HepG2 (cell line): ENCODE data around the gene PPP1R18. TPM values are rescaled to one million over a fixed set of nuclear protein-coding genes. Genes with fewer than 3 reads are reported as not detected.

Experiments used
- AKNA ChIP-seq: sonication (generic); formaldehyde crosslinking; IDR thresholded peaks from 2 replicates; pipeline ENCODE4 v1.4.0; 2020; ENCODE audit warnings: missing genetic modification reagents, borderline replicate concordance
- EP300 ChIP-seq, 3 experiments: sonication (generic) in 1 of 3; formaldehyde crosslinking in 1 of 3; IDR thresholded peaks; 2 replicates each; pipeline versions ENCODE4 v1.5.1 to v1.6.1; 2011 to 2020; ENCODE audit warnings: low read depth in 2 of 3, low read length in 2 of 3, borderline replicate concordance in 1 of 3, improper control_type of control experiment in 1 of 3, mild to moderate bottlenecking in 1 of 3, missing genetic modification reagents in 1 of 3, moderate library complexity in 1 of 3
- ERF ChIP-seq: IDR thresholded peaks from 2 replicates; pipeline ENCODE4 v1.6.1; 2018; ENCODE audit warnings: missing biosample characterization, missing genetic modification reagents
- HINFP ChIP-seq: sonication (generic); formaldehyde crosslinking; IDR thresholded peaks from 2 replicates; pipeline ENCODE4 v1.4.0; 2020; ENCODE audit warnings: low read depth, mild to moderate bottlenecking, missing genetic modification reagents
- RARA ChIP-seq: IDR thresholded peaks from 2 replicates; pipeline ENCODE4 v1.6.1; 2016; ENCODE audit warnings: missing genetic modification reagents, missing compliant biosample characterization
- TSC22D2 ChIP-seq: sonication (generic); formaldehyde crosslinking; IDR thresholded peaks from 2 replicates; pipeline ENCODE4 v1.5.1; 2020; ENCODE audit warnings: missing genetic modification reagents, mild to moderate bottlenecking, borderline replicate concordance
- ZBED4 ChIP-seq: sonication (generic); formaldehyde crosslinking; IDR thresholded peaks from 2 replicates; pipeline ENCODE4 v1.4.0; 2020; ENCODE audit warnings: missing genetic modification reagents, borderline replicate concordance
- ZNF12 ChIP-seq: sonication (generic); formaldehyde crosslinking; IDR thresholded peaks from 2 replicates; pipeline ENCODE4 v1.5.0; 2020; ENCODE audit warnings: missing genetic modification reagents
- ZNF333 ChIP-seq: sonication (generic); formaldehyde crosslinking; IDR thresholded peaks from 2 replicates; pipeline ENCODE4 v1.4.0; 2020; ENCODE audit warnings: mild to moderate bottlenecking, missing genetic modification reagents, borderline replicate concordance
- ZNF710 ChIP-seq: sonication (generic); formaldehyde crosslinking; IDR thresholded peaks from 2 replicates; pipeline ENCODE4 v1.5.0; 2020; ENCODE audit warnings: mild to moderate bottlenecking, missing genetic modification reagents, borderline replicate concordance
- ZNF775 ChIP-seq: sonication (generic); formaldehyde crosslinking; IDR thresholded peaks from 2 replicates; pipeline ENCODE4 v1.4.0; 2020; ENCODE audit warnings: missing genetic modification reagents, mild to moderate bottlenecking, moderate library complexity, borderline replicate concordance
- ZNF784 ChIP-seq: sonication (generic); formaldehyde crosslinking; IDR thresholded peaks from 2 replicates; pipeline ENCODE4 v1.5.1; 2020; ENCODE audit warnings: missing genetic modification reagents, mild to moderate bottlenecking, borderline replicate concordance
- polyA plus RNA-seq, 8 experiments: library from polyadenylated mRNA; depleted of rRNA in 3 of 8; stranded (reverse) in 7 of 8; unstranded in 1 of 8; fragments of >200 nt; fragmentation: Illumina TruSeq in 4 of 8; extraction: Trizol in 4 of 8; gene quantifications; 2 replicates each; pipeline versions ENCODE4 v1.2.1 to v1.2.3, GENCODE V29; 2011 to 2016; ENCODE audit warnings: low read depth in 4 of 8, missing spikeins in 1 of 8, mixed read lengths in 1 of 8; ENCODE audit not compliant: insufficient read depth in 1 of 8
- total RNA-seq, 5 experiments: library from RNA; depleted of rRNA; stranded (reverse); fragments of >200 nt; fragmentation: Illumina TruSeq; extraction: Trizol; gene quantifications; 2 replicates each; pipeline ENCODE4 v1.2.3, GENCODE V29; 2016; ENCODE audit warnings: low read depth in 1 of 5

PPP1R18 gene
- total and polyA plus RNA-seq, 2 of the 13 experiments (the other 11 are each of a cell fraction or from before 2014, with no cell fraction given) = 4.9 to 9.2 TPM

- TF ChIP-seq ZBED4 (peak; percentile 30; the same call in 1 of the 2 replicates), TSC22D2 (CRISPR knock-in tag) (peak; percentile 83; the same call in 1 of the 2 replicates), ERF (CRISPR knock-in tag) (peak; percentile 76), ZNF12 (peak; percentile 54; the same call in 1 of the 2 replicates), RARA (CRISPR knock-in tag) (peak; percentile 31; the same call in 1 of the 2 replicates), ZNF775 (CRISPR knock-in tag) (peak; percentile 66; the same call in 1 of the 2 replicates), ZNF710 (CRISPR knock-in tag) (peak; percentile 81), ZNF784 (CRISPR knock-in tag) (peak; percentile 86), HINFP (CRISPR knock-in tag) (0 out of 2 replicates have a peak, but pooled peaks have one; percentile 61), AKNA (CRISPR knock-in tag) (no peak), ZNF333 (CRISPR knock-in tag) (peak; percentile 84; the same call in 1 of the 2 replicates), EP300 (IDR thresholded peaks at IDR 0.05; ENCODE audit: low read depth in 2 of 2, low read length in 2 of 2) (0 out of 4 replicates have a peak, but pooled peaks of 1 of the 2 experiments have one; percentile 35), EP300 (CRISPR knock-in tag; IDR thresholded peaks at IDR 0.05; ENCODE audit: borderline replicate concordance) (no peak)
Observed at GRCh38 chr6:30678964-30679726, 7.3 kb downstream of the PPP1R18 start (continued).
